GM18499 (cell line): ENCODE data around the gene ITPR2.
A peak's percentile ranks its signal among the peaks of the same experiment; 100 is the strongest.
"Not testable (repeated sequence)": the region's sequence is repeated elsewhere in the genome, so short reads cannot be mapped to it uniquely, and the experiment has no call there.

Source experiments
- ATAC-seq: cut with Tn5 transposase; IDR thresholded peaks from one replicate; pipeline ENCODE4 v1.9.1; 2021; ENCODE audit warnings: moderate number of reproducible peaks; ENCODE audit not compliant: insufficient read depth, unreplicated experiment

The ITPR2 gene

GRCh38 chr12:26339976-26340375, 493.0 kb downstream of the ITPR2 start:
- ATAC-seq = no peak

GRCh38 chr12:26338586-26339572, 494.1 kb downstream of the ITPR2 start:
- ATAC-seq = no peak

GRCh38 chr12:26335651-26336050, 497.3 kb downstream of the ITPR2 start:
- no peak for ATAC-seq

GRCh38 chr12:26334621-26335124, 498.3 kb downstream of the ITPR2 start:
- ATAC-seq = no peak

- no peak for ATAC-seq
These were observed 501.0 kb downstream of the ITPR2 start for GRCh38 chr12:26331960-26332359.

GRCh38 chr12:26331136-26331535, 501.9 kb downstream of the ITPR2 start:
- ATAC-seq = no peak

GRCh38 chr12:26327975-26328644, 504.9 kb downstream of the ITPR2 start:
- ATAC-seq = no peak

GRCh38 chr12:26323673-26324072, 509.3 kb downstream of the ITPR2 start:
- ATAC-seq = no peak

- ATAC-seq = no peak
These were observed 513.5 kb downstream of the ITPR2 start for GRCh38 chr12:26319511-26319910.

- peak; percentile 65 for ATAC-seq
These were observed 514.3 kb downstream of the ITPR2 start for GRCh38 chr12:26318661-26319068.

- peak; percentile 71 for ATAC-seq
These were observed 514.9 kb downstream of the ITPR2 start for GRCh38 chr12:26317942-26318575.

GRCh38 chr12:26314103-26314502, 518.9 kb downstream of the ITPR2 start:
- ATAC-seq = not testable (repeated sequence)

- ATAC-seq = not testable (repeated sequence)
These were observed 522.5 kb downstream of the ITPR2 start for GRCh38 chr12:26310489-26310888.

- ATAC-seq = no peak
These were observed 523.4 kb downstream of the ITPR2 start for GRCh38 chr12:26309634-26310033.

- no peak for ATAC-seq
These were observed 528.7 kb downstream of the ITPR2 start for GRCh38 chr12:26304273-26304672.

- no peak for ATAC-seq
These were observed 529.6 kb downstream of the ITPR2 start for GRCh38 chr12:26303418-26303817.

GRCh38 chr12:26302776-26303175, 530.2 kb downstream of the ITPR2 start:
- ATAC-seq = no peak

- ATAC-seq = no peak
These were observed 533.2 kb downstream of the ITPR2 start for GRCh38 chr12:26299751-26300150.

- ATAC-seq = peak; percentile 97
These were observed 534.0 kb downstream of the ITPR2 start for GRCh38 chr12:26298785-26299621.
